HepG2 (cell line): ENCODE measurements around the gene SRPK3. TPM values are rescaled to one million over a fixed set of nuclear protein-coding genes. Genes with fewer than 3 reads are reported as not detected.

Experiments used
- ATAC-seq: fragments of 200-7000 bp; cut with Tn5 transposase; 3 replicates; pipeline ENCODE4 v1.9.1; 2020; ENCODE audit warnings: mild to moderate bottlenecking, moderate library complexity
- BruUV-seq: library from RNA; stranded (reverse); fragments of 400-500 nt; replicated peaks from 2 replicates; lab custom pipeline; 2021; lab: Mats Ljungman, UMichigan
- CTCF ChIA-PET: fragments of 300-600 bp; formaldehyde crosslinking; extraction: SDS; loops from one replicate; lab custom pipeline; 2021; ENCODE audit warnings: low total read pairs, inconsistent platforms, low intra/inter-chr PET ratio; lab: Yijun Ruan, JAX
- POLR2A ChIA-PET: fragments of 350-600 bp; sonication (Branson Sonifier 250); formaldehyde crosslinking; loops from one replicate; lab custom pipeline; 2020; ENCODE audit warnings: antibody characterized with exemption, inconsistent platforms; lab: Yijun Ruan, JAX
- DNase-seq: peaks from one replicate; pipeline ENCODE4 v3.0.0-alpha.2; 2015; ENCODE audit warnings: low spot score
- FAIRE-seq: peaks from 3 replicates; lab custom pipeline; 2011; peaks lifted over from hg19 to GRCh38; lab: Jason Lieb, UNC
- H2AFZ ChIP-seq: one replicate; pipeline ENCODE4 v1.6.1; 2011; ENCODE audit warnings: low read length, inconsistent platforms
- H3K27ac ChIP-seq: fragments of 300-600 bp; 3 replicates; pipeline ENCODE4 v1.8.0; 2011; ENCODE audit warnings: mixed run types, mild to moderate bottlenecking, mixed read lengths, low read length, inconsistent platforms; ENCODE audit not compliant: insufficient read depth; ENCODE audit errors: extremely low read length
- H3K27me3 ChIP-seq, 2 experiments: fragments of 200-600 bp in 1 of 2; 2 replicates in 1 of 2; 3 replicates in 1 of 2; pipeline versions ENCODE4 v1.6.0 to v1.8.0; 2011; ENCODE audit warnings: low read length in 2 of 2, mild to moderate bottlenecking in 2 of 2, moderate library complexity in 2 of 2, inconsistent platforms in 1 of 2; ENCODE audit not compliant: insufficient read depth in 2 of 2, control insufficient read depth in 1 of 2
- H3K36me3 ChIP-seq, 2 experiments: fragments of 200-600 bp in 1 of 2; replicated peaks in 1 of 2; 2 replicates in 1 of 2; 3 replicates in 1 of 2; pipeline versions ENCODE4 v1.5.1 to v1.8.0; 2011; ENCODE audit warnings: low read length in 2 of 2, inconsistent platforms in 1 of 2; ENCODE audit not compliant: insufficient read depth in 2 of 2, control insufficient read depth in 1 of 2
- H3K4me1 ChIP-seq: 2 replicates; pipeline ENCODE4 v1.5.1; 2012; ENCODE audit warnings: low read length, inconsistent platforms; ENCODE audit not compliant: insufficient read depth
- H3K4me2 ChIP-seq: 2 replicates; pipeline ENCODE4 v1.6.0; 2011; ENCODE audit warnings: low read depth, low read length, inconsistent platforms
- H3K4me3 ChIP-seq, 3 experiments: fragments of 200-600 bp in 1 of 3; sonication (generic), shearing (Covaris generic) in 1 of 3; replicated peaks in 1 of 3; 2 replicates each; pipeline ENCODE4 v1.5.1; 2011 to 2016; ENCODE audit warnings: low read length in 3 of 3, inconsistent platforms in 2 of 3, low read depth in 2 of 3, mild to moderate bottlenecking in 2 of 3, control low read depth in 1 of 3, mixed read lengths in 1 of 3; ENCODE audit not compliant: insufficient read depth in 1 of 3
- H3K79me2 ChIP-seq: one replicate; pipeline ENCODE4 v1.6.1; 2011; ENCODE audit warnings: low read length, inconsistent platforms; ENCODE audit not compliant: insufficient read depth
- H3K9ac ChIP-seq: 2 replicates; pipeline ENCODE4 v1.6.0; 2011; ENCODE audit warnings: mild to moderate bottlenecking, low read depth, low read length, inconsistent platforms; ENCODE audit not compliant: insufficient read depth
- H3K9me3 ChIP-seq: 2 replicates; pipeline ENCODE4 v1.5.1; 2012; ENCODE audit warnings: mild to moderate bottlenecking, low read length
- H4K20me1 ChIP-seq: 2 replicates; pipeline ENCODE4 v1.6.0; 2011; ENCODE audit warnings: inconsistent platforms, mild to moderate bottlenecking, low read length, moderate library complexity; ENCODE audit not compliant: insufficient read depth
- BRF2 ChIP-seq: sonication (generic); formaldehyde crosslinking; IDR thresholded peaks from 2 replicates; pipeline ENCODE4 v1.8.1; 2022; ENCODE audit warnings: mild to moderate bottlenecking, missing genetic modification reagents
- ETV6 ChIP-seq: sonication (generic); formaldehyde crosslinking; conservative IDR thresholded peaks from 2 replicates; pipeline ENCODE4 v1.4.0; 2020; ENCODE audit warnings: missing genetic modification reagents
- HMGXB3 ChIP-seq: sonication (generic); formaldehyde crosslinking; IDR thresholded peaks from 2 replicates; pipeline ENCODE4 v1.4.0; 2020; ENCODE audit warnings: missing genetic modification reagents, borderline replicate concordance
- KDM5A ChIP-seq: fragments of 200-600 bp; sonication (generic); IDR thresholded peaks from 2 replicates; pipeline ENCODE4 v1.7.0; 2018; ENCODE audit warnings: antibody characterized with exemption, mild to moderate bottlenecking, low read length, borderline replicate concordance
- SRSF4 ChIP-seq: fragments of 200-400 bp; formaldehyde crosslinking; IDR thresholded peaks from one replicate; pipeline ENCODE4 v1.6.1; 2018; ENCODE audit warnings: mild to moderate bottlenecking, low read depth, low read length, moderate library complexity; ENCODE audit not compliant: poor library complexity, severe bottlenecking
- ZNF607 ChIP-seq: sonication (generic); formaldehyde crosslinking; IDR thresholded peaks from 2 replicates; pipeline ENCODE4 v1.5.1; 2020; ENCODE audit warnings: missing genetic modification reagents, mild to moderate bottlenecking, borderline replicate concordance
- WGBS: methylation state at CpG from one replicate; pipeline ENCODE4 v1.1.6; 2017; ENCODE audit warnings: low lambda C conversion rate; 5-methylcytosine and 5-hydroxymethylcytosine counted together
- in situ Hi-C: cut with HindIII; loops from 2 replicates; pipeline ENCODE4 v1.10.0; 2017; ENCODE audit warnings: low pct_unique_long_range_greater_than_20kb; ENCODE audit not compliant: extremely low pct_ligation_motif_present
- intact Hi-C: fragments of 100-400 bp; cut with micrococcal nuclease; formaldehyde crosslinking; loops from one replicate; pipeline ENCODE4 v1.10.0; 2022; ENCODE audit not compliant: unreplicated experiment
- polyA plus RNA-seq, 8 experiments: library from polyadenylated mRNA; depleted of rRNA in 3 of 8; stranded (reverse) in 7 of 8; unstranded in 1 of 8; fragments of >200 nt; fragmentation: Illumina TruSeq in 4 of 8; extraction: Trizol in 4 of 8; gene quantifications; 2 replicates each; pipeline versions ENCODE4 v1.2.1 to v1.2.3, GENCODE V29; 2011 to 2016; ENCODE audit warnings: low read depth in 4 of 8, missing spikeins in 1 of 8, mixed read lengths in 1 of 8; ENCODE audit not compliant: insufficient read depth in 1 of 8
- total RNA-seq, 5 experiments: library from RNA; depleted of rRNA; stranded (reverse); fragments of >200 nt; fragmentation: Illumina TruSeq; extraction: Trizol; gene quantifications; 2 replicates each; pipeline ENCODE4 v1.2.3, GENCODE V29; 2016; ENCODE audit warnings: low read depth in 1 of 5

Gene SRPK3
- total and polyA plus RNA-seq, 2 of the 13 experiments (the other 11 are each of a cell fraction or from before 2014, with no cell fraction given), result 0.22 to 0.30 TPM

- no peak overlapping the region for H3K27ac ChIP-seq
- BruUV-seq, result no TSS peak
- 0 out of 5 replicates have a peak, but pooled peaks cover 0 to 3% of the 10 kb centered on the region in 2 experiments for H3K36me3 ChIP-seq
- intact Hi-C loops, result no loop called here
- no peak overlapping the region for H3K4me3 ChIP-seq
- H3K4me2 ChIP-seq, result no peak overlapping the region
- WGBS, result 92% methylated on average over 2 of the region's 2 CpGs
- no peaks in the 10 kb centered on the region for H3K9me3 ChIP-seq
- peaks cover 3% of the 10 kb centered on the region; the same call in 1 of the 2 replicates for H4K20me1 ChIP-seq
- no peak overlapping the region for H3K9ac ChIP-seq
- no peak for DNase-seq
- peaks cover 25% of the 10 kb centered on the region for H3K4me1 ChIP-seq
- no peaks in the 10 kb centered on the region for H3K27me3 ChIP-seq
- no peak for TF ChIP-seq ETV6
- H3K79me2 ChIP-seq, result no peaks in the 10 kb centered on the region
- H2AFZ ChIP-seq, result no peak overlapping the region
- POLR2A ChIA-PET, result no interaction called here
- in situ Hi-C loops, result no loop called here
- no peak for ATAC-seq
- FAIRE-seq, result peak; percentile 21
- CTCF ChIA-PET, result no interaction called here
These were observed 46.0 kb upstream of the SRPK3 start for GRCh38 chrX:153734871-153735270.

GRCh38 chrX:153735274-153735673 is 45.6 kb upstream of the SRPK3 start:
- H3K4me1 ChIP-seq, result peaks cover 24% of the 10 kb centered on the region
- no peak overlapping the region for H3K9ac ChIP-seq
- WGBS, result 90% methylated on average over 8 of the region's 9 CpGs
- FAIRE-seq (peak; percentile 21), DNase-seq (no peak), ATAC-seq (no peak)
- H3K27ac ChIP-seq, result no peak overlapping the region
- H3K4me2 ChIP-seq, result no peak overlapping the region
- peaks cover 3% of the 10 kb centered on the region; the same call in 1 of the 2 replicates for H4K20me1 ChIP-seq
- in situ Hi-C loops, result no loop called here
- H3K27me3 ChIP-seq, result no peaks in the 10 kb centered on the region
- TF ChIP-seq KDM5A (no peak), SRSF4 (no peak), HMGXB3 (CRISPR knock-in tag) (no peak), ZNF607 (no peak), BRF2 (CRISPR knock-in tag) (no peak)
- H3K4me3 ChIP-seq, result no peak overlapping the region
- intact Hi-C loops, result no loop called here
- H3K79me2 ChIP-seq, result no peaks in the 10 kb centered on the region
- H3K36me3 ChIP-seq, result 0 out of 5 replicates have a peak, but pooled peaks cover 0 to 3% of the 10 kb centered on the region in 2 experiments
- H2AFZ ChIP-seq, result no peak overlapping the region
- no TSS peak for BruUV-seq
- ChIA-PET CTCF (no interaction called here), POLR2A (no interaction called here)
- H3K9me3 ChIP-seq, result no peaks in the 10 kb centered on the region
